GM20431 (cell line): ENCODE data around the gene TIMM10.
"Not testable (repeated sequence)": the region's sequence is repeated elsewhere in the genome, so short reads cannot be mapped to it uniquely, and the experiment has no call there.

Experiments used
- in situ Hi-C: fragments of 300-500 bp; cut with MseI, MboI; formaldehyde crosslinking; loops from one replicate; pipeline ENCODE4 v1.15.0; 2020; ENCODE audit warnings: low sequenced_read_pairs; ENCODE audit not compliant: unreplicated experiment

The TIMM10 gene

GRCh38 chr11:57544566-57544965 is 14.0 kb upstream of the TIMM10 start:
- in situ Hi-C loops = no loop called here

- in situ Hi-C loops = no loop called here
Measured at GRCh38 chr11:57543593-57543992, 13.0 kb upstream of the TIMM10 start.

GRCh38 chr11:57542582-57542981 is 12.0 kb upstream of the TIMM10 start:
- in situ Hi-C loops = no loop called here

GRCh38 chr11:57541169-57541568 is 10.6 kb upstream of the TIMM10 start:
- in situ Hi-C loops = no loop called here

- in situ Hi-C loops = no loop called here
Measured at GRCh38 chr11:57539342-57539741, 8.8 kb upstream of the TIMM10 start.

- in situ Hi-C loops = no loop called here
Measured at GRCh38 chr11:57536947-57537619, 6.5 kb upstream of the TIMM10 start, which contains the start of gene SMTNL1. TSS of gene SMTNL1 (plus strand) at chr11:57537595. CDS start at chr11:57542643, 5,048 bp downstream.

- in situ Hi-C loops = not testable (repeated sequence)
Measured at GRCh38 chr11:57534449-57534848, 3.9 kb upstream of the TIMM10 start.

GRCh38 chr11:57530215-57530595 is 349 bp downstream of the TIMM10 start:
- in situ Hi-C loops = no loop called here

GRCh38 chr11:57529012-57529411 is 1.5 kb downstream of the TIMM10 start:
- in situ Hi-C loops = no loop called here

- in situ Hi-C loops = no loop called here
Measured at GRCh38 chr11:57527056-57527631, 3.4 kb downstream of the TIMM10 start.

GRCh38 chr11:57523419-57523818 is 7.1 kb downstream of the TIMM10 start:
- in situ Hi-C loops = no loop called here

GRCh38 chr11:57521116-57521515 is 9.4 kb downstream of the TIMM10 start:
- in situ Hi-C loops = no loop called here

GRCh38 chr11:57516061-57516443 is 14.5 kb downstream of the TIMM10 start:
- in situ Hi-C loops = no loop called here

GRCh38 chr11:57515332-57516060 is 15.1 kb downstream of the TIMM10 start, which contains the start of gene SLC43A1:
TSS of gene SLC43A1 (minus strand) at chr11:57515702. CDS start at chr11:57514111, 1,591 bp downstream.
- in situ Hi-C loops = no loop called here

- in situ Hi-C loops = no loop called here
Measured at GRCh38 chr11:57514538-57515331, 15.8 kb downstream of the TIMM10 start.

GRCh38 chr11:57513911-57514537 is 16.5 kb downstream of the TIMM10 start:
- in situ Hi-C loops = no loop called here

GRCh38 chr11:57513452-57513795 is 17.1 kb downstream of the TIMM10 start:
- in situ Hi-C loops = no loop called here

GRCh38 chr11:57512646-57513451 is 17.7 kb downstream of the TIMM10 start:
- in situ Hi-C loops = no loop called here

GRCh38 chr11:57511741-57512430 is 18.7 kb downstream of the TIMM10 start:
- in situ Hi-C loops = no loop called here
